ENCODE measurements around the gene AK2.

DNA sequence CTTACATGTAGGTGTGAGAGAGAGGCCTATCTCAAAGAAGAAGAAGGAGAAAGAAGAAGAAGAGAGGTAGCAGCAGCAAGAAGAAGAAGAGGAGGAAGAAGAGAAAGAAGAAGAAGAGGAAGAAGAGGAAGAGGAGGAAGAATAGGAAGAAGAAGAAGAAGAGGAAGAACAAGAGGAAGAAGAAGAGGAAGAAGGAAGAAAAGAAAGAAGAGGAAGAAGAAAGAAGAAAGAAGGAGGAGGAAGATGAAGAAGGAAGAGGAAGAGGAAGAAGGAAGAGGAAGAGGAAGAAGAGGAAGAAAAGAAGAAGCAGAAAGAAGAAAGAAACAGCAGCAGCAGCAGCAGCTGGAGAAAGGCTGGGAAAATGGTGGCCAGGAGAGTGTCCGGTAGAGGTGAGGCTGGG lies 33.9 kb upstream of the AK2 start:
- TF ChIP-seq TAF1 (IDR thresholded peaks at IDR 0.05; ENCODE audit: low read depth) (no peak), CEBPB (IDR thresholded peaks at IDR 0.05) (no peak), FOXM1 (IDR thresholded peaks at IDR 0.05; ENCODE audit: borderline replicate concordance, low read depth) (no peak), ZBTB7A (IDR thresholded peaks at IDR 0.05; ENCODE audit: low read depth) (no peak)
- TF ChIP-seq, protein P1, sequence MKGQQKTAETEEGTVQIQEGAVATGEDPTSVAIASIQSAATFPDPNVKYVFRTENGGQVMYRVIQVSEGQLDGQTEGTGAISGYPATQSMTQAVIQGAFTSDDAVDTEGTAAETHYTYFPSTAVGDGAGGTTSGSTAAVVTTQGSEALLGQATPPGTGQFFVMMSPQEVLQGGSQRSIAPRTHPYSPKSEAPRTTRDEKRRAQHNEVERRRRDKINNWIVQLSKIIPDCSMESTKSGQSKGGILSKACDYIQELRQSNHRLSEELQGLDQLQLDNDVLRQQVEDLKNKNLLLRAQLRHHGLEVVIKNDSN (IDR thresholded peaks at IDR 0.05), result no peak
- TF ChIP-seq, protein P2, sequence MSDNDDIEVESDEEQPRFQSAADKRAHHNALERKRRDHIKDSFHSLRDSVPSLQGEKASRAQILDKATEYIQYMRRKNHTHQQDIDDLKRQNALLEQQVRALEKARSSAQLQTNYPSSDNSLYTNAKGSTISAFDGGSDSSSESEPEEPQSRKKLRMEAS (IDR thresholded peaks at IDR 0.05), result no peak
- TF ChIP-seq, protein P3, sequence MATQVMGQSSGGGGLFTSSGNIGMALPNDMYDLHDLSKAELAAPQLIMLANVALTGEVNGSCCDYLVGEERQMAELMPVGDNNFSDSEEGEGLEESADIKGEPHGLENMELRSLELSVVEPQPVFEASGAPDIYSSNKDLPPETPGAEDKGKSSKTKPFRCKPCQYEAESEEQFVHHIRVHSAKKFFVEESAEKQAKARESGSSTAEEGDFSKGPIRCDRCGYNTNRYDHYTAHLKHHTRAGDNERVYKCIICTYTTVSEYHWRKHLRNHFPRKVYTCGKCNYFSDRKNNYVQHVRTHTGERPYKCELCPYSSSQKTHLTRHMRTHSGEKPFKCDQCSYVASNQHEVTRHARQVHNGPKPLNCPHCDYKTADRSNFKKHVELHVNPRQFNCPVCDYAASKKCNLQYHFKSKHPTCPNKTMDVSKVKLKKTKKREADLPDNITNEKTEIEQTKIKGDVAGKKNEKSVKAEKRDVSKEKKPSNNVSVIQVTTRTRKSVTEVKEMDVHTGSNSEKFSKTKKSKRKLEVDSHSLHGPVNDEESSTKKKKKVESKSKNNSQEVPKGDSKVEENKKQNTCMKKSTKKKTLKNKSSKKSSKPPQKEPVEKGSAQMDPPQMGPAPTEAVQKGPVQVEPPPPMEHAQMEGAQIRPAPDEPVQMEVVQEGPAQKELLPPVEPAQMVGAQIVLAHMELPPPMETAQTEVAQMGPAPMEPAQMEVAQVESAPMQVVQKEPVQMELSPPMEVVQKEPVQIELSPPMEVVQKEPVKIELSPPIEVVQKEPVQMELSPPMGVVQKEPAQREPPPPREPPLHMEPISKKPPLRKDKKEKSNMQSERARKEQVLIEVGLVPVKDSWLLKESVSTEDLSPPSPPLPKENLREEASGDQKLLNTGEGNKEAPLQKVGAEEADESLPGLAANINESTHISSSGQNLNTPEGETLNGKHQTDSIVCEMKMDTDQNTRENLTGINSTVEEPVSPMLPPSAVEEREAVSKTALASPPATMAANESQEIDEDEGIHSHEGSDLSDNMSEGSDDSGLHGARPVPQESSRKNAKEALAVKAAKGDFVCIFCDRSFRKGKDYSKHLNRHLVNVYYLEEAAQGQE (IDR thresholded peaks at IDR 0.05; ENCODE audit: low read depth), result no peak

Measured in Ishikawa (cell line).